ENCODE data around the gene CTCF. TPM values are rescaled to one million over a fixed set of nuclear protein-coding genes. Genes with fewer than 3 reads are reported as not detected.

CTCF gene
- total RNA-seq, 1 donor from 2014 or later = 25.6 TPM

DNA sequence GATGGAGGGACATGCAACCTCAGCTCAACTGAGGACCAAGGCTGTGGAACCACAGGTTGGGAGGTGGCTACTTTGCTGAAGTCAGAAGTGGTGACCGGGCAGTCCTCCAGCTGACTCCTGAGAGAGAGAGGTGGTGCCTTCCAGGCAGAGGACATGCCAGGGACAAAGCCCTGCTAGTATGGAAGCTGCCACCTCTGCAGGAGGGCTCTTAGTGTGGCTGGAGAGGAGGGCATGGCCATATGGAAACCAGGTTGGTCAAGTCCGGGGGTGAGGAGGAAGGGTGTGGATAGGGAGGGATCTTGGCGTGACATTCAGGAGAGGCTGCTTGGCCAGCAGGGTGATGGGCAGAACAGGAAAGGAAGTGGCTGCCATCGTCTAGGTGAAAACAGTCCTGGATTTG, 110.0 kb downstream of the CTCF start:
- no peak for DNase-seq (ENCODE audit: low spot score)

DNA sequence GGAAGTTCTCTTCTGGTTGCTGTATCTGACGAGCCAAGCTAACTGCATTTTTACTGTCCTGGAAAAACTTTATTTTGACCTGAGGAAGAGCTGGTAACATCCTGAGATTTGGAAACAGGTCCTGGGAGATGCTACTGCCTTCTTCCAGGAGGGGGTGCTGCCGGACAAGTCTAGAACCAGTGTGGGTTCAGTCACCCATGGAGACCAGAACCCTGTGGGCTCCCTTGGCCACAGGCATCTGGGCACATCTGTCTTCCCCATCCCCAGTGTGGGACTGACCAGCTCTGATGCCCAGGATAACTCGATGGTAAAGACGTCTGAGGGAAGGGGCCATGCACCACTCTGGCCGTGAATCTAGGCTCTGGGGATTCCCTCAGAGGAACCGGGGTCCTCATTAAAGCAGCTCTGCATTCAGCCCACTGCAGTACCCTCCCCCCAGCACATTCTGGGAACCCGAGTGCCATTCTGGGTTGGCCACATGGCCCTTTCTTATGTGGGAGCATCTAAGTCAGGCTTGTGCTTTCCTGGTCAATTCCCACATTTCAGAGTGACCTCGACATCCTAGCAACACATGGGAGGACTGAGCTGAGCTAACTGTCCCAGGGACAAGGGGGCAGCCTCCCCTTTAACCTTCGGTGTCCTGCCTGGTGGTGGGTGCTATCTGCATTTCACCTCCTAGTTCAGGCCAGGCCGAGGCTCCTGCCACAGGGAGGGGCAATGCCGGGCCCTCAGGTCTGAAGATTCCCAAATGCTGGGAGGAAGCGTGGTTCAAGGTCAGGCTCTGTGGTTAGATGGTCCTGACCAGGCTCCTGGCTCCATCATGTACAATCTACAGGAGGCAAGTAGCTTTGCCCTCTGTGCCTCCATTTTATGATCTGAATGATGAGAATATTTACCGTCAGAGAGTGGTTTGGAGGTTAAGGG, 110.7 kb downstream of the CTCF start:
- DNase-seq (ENCODE audit: low spot score) = no peak
- intact Hi-C loops (cut with DNase I) = loop anchor here (5.0 kb wide), 4 partner anchors 44 to 369 kb away; partner anchors contain the start of genes GFOD2, RANBP10 and TSNAXIP1

More for the DNA sequence above, 110.0 kb downstream of the CTCF start:
- intact Hi-C loops (cut with DNase I) = loop anchor here (5.0 kb wide), 4 partner anchors 45 to 370 kb away; partner anchors contain the start of genes GFOD2, RANBP10 and TSNAXIP1

DNA sequence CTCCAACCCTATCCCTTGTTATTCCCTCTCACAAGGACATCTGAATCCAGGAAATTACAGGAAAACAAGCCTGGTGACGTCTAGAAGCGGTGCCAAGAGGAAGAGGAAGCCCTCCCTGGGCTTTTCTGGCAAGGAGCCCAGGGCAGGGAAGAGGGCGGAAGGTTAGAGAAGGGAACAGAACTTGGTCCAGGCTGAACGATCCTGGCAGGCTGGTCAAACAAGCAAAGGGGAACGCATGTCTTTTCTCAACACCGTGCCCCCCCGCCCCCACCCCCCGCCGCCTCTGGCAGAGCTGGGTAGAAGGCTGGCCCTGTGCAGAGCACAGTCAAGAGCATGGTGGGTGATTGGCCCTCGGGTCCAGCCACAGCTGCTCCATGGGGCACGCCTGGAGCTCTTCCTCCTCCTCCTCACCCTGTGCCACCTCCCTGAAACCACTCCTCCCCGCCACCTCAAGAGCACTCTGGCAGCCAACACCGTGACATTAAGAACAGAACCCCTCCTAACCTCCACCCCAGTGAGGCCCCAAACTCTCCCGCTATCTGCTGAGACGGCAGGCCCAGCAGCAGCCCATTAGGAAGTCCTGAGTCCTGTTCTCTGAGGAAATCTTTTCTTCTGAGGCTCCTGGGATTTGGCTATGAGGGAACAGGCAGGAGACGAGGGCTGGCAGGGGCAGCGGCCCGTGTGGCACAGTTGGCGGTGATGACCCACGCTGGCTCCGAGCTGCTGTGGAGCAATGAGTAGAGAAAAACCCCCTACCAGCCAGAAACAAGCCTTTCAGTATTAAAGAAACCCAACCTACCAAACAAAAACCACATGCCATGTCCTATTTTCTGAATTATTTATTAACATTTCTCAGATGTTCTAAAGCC, 111.6 kb downstream of the CTCF start:
- no peak for DNase-seq (ENCODE audit: low spot score)
- intact Hi-C loops (cut with DNase I) = loop anchor here (5.0 kb wide), 4 partner anchors 43 to 368 kb away; partner anchors contain the start of genes GFOD2, RANBP10 and TSNAXIP1

DNA sequence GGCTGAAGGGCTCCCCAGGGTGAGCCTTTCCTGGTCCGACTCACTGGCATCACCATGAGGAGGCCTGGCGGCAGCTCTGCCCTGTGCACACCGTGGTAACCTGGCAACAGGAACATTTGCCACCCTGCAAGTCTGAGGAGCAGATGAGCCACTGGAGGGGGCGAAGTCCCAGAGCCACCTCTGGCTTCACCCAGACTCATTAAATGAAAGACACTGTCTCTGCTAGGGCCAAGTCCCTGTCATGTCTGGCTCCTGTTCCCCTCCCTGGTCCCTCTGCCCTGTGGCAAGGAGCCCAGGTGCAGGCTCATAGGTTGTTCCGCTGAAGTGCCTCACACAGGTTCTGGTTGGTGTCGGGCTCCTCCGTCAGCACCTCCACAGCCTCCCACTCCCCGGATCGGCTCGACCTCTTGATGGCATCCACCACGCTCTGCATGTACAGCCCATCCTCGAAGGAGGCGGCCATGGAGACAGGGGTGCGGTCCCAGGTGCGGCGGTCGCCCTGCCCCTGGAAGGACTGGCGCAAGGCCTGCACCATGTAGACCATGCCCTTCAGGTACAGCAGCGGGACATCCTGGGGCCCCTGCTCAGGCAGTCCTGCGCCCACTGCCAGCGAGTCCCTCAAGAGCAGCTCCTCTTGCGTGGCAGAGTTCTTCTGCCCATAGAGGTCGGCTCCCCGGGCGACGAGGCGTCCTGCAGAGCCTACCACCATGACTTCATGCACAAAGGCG, 112.7 kb downstream of the CTCF start:
- DNase-seq (ENCODE audit: low spot score) = no peak
- intact Hi-C loops (cut with DNase I) = loop anchor here (5.0 kb wide), 4 partner anchors 42 to 367 kb away; partner anchors contain the start of genes GFOD2, RANBP10 and TSNAXIP1

DNA sequence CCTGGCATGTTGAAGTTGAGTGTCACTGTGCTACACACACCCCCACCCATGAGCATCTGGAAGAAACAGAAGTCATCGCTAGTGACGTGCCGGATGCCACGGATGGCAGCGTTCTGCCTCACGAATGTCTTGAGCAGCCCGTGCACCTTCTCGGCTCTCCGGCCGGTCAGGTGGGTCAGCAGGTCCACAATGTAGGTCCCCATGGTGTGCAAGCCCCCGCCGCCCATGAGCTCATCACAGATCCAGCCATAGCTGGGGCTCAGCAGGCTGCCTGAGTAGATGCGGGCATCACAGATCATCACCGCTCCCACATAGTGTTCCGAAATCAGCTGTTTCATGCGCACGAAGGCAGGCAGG, 113.2 kb downstream of the CTCF start:
- intact Hi-C loops (cut with DNase I) = no loop called here
- no peak for DNase-seq (ENCODE audit: low spot score)

DNA sequence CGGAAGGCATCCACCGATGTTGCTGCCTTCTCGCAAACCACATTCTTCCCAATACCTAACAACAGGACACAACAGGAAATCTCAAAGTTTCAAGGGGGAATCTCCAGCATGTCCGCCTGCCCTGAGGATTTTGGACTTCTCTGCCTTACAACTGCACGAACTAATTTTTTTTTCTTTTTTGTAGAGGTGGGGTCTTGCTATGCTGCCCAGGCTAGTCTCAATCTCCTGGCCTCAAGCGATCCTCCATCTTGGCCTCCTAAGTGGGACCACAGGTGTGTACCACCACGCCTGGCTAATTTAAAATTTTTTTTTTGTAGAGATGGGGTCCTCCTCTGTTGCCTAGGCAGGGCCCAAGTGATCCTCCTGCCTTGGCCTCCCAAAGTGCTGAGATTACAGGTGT, 113.7 kb downstream of the CTCF start:
- intact Hi-C loops (cut with DNase I) = no loop called here
- DNase-seq (ENCODE audit: low spot score) = no peak

DNA sequence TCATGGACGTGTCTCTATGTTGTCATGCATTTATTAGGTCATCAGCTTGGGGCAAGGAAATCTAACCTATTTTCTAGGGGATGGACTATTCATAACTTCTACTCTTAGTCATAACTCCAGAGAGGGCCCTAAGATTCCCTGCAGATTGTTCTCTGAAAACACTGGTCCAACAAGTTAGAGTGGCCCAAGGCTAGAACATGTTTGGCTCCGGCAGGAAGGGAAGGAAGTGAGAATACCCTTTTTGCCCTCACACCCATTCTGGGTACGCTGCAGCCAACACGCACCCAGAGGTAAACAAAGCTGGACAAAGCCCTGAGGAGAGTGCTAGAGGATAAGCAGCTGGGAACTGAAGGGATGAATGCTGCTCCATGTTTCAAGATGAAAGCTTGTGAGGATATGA, 114.2 kb downstream of the CTCF start:
- DNase-seq (ENCODE audit: low spot score) = no peak
- intact Hi-C loops (cut with DNase I) = no loop called here

DNA sequence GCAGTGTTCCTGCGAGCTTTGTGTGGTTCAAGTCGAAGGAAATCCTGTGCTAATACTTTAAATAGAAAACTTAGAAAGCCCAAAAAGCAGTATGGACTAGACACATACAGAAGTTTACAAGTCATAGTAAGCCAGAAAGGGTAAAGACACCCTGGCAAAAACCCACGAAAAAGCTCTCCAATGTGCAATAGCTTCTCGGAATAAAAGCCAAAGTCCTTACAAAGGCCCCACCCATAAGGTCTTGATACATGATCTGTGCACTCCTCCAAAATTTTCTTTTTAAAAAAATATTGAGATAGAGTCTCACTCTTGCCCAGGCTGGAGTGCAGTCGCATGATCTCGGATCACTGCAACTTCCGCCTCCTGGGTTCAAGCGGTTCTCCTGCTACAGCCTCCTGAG, 114.6 kb downstream of the CTCF start:
- intact Hi-C loops (cut with DNase I) = no loop called here
- DNase-seq (ENCODE audit: low spot score) = no peak

DNA sequence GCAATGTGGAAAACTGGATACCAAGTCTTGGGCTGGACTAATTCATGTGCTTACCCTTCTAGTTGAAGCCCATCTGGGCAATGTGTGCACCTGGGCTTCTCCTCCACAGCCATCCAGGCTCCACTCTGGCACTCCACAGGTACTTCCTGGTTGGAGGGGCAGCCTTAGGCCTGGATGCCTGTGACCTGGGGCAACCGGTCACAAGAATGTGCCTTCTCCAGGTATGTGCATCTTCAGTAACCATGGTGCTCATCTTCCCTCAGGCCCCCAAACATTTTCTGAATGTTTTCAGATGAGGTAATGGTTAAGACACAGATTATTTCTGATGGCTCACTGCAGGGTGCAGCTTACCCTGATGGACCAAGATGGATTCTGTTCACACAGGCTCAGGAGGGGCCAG, 115.4 kb downstream of the CTCF start:
- no peak for DNase-seq (ENCODE audit: low spot score)
- intact Hi-C loops (cut with DNase I) = no loop called here

DNA sequence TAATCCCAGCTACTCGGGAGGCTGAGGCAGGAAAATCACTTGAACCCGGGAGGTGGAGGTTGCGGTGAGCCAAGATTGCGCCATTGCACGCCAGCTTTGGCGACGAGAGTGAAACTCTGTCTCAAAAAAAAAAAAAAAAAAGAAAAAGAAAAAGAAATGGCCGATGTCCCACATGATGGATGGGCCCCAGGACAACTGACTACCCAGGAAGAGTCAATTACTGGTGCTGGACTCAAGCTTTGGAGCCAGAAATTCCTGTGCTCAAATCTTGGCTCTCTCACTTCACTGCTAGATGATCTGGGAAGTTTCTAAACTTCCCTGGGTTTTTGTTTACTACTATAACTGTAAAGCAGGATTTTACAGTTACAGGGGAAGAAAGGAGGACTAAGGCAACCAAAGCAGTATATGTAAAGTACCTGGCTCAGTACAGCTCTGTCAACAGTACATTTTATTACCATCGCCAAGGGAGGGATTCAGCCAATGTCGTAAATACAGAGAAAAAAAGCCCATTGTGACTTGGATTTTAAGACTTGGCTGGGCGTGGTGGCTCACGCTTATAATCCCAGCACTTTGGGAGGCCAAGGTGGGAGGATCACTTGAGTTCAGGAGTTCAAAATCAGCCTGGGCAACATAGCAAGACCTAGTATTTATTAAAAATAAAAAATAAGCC, 116.2 kb downstream of the CTCF start:
- intact Hi-C loops (cut with DNase I) = no loop called here
- DNase-seq (ENCODE audit: low spot score) = no peak

DNA sequence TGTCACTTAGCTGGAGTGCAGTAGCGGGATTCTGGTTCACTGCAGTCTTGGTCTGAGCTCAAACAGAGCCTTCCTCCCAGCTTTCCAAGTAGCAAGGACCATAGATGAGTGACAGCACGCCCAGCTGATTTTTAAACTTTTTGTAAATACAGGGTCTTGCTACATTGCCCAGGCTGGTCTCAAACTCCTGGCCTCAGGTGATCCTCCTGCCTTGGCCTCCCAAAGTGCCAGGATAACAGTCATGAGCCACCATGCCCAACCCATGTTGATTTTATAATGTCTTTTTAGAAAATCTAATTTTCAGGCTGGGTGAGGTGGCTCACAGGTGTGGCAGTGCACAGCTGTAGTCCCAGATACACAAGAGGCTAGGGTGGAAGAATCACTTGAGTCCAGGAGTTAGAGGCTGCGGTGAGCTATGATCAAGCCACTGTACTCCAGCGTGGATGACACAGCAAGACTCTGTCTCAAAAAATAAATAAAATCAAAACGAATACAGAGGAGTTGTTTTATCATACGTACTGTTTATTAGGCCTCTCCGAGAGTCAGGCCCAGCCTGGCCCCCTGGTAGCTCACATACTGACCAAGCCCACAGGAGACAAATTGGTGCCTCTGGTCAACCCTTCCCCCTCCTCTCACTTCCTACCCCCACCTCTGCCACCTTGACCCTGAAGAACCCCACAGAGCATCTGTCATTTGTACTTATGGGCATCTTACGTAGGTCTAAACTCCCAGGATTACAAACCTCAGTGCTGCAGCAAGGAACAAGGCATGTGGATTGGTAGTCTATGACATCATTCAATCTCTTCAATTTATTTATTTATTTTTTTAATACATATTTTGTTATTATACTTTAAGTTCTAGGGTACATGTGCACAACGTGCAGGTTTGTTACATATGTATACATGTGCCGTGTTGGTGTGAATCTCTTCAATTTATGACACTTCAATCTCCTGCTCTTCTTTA, 117.9 kb downstream of the CTCF start:
- intact Hi-C loops (cut with DNase I) = no loop called here
- DNase-seq (ENCODE audit: low spot score) = no peak

DNA sequence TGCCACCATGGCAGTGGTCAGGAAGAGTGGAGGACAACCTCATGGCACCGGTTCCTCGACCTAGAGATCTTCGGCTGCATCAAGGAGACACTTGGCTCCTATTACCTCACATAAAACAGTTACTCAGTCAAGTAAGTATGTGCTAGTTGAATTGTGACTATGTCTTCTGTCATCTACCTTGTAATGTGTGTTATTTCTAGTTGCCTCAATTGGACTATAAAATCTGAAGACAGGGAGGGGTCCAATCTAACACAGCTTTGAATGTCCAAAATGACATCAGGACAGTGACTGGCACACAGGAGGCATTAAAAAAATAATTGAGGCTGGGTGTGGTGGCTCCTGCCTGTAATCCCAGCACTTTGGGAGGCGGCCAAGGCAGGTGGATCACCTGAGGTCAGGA, 121.4 kb downstream of the CTCF start:
- intact Hi-C loops (cut with DNase I) = no loop called here
- DNase-seq (ENCODE audit: low spot score) = no peak

DNA sequence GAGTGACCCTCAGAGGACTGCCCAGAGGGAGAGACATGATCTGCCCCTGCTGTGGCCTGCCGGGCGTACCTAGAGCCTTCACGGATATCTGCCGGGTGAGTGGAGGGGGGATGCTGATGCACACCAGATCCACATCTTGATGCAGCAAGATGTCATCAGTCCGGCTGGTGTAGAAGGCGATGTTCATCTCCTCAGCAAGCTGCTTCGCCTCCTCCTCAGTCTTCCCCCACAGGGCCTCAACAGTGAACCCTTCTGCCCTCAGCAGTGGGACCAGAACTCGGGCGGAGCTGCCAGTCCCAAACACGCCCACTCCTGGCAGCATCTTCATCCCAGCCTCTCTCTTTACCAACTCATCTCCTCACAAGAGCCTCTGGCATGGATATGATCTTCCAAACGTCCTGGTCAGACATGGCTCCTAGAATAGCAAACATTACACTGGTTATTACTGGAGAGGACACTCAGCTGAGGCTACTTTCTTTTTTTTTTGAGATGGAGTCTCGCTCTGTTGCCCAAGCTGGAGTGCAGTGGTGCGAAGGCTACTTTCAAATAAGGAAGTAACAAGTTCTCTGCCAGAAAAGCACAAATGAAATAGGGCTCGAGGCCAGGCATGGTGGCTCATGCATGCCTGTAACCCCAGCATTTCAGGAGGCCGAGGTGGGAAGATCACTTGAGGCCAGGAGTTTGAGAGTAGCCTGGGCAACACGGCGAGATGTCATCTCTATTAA, 123.2 kb downstream of the CTCF start:
- no peak for DNase-seq (ENCODE audit: low spot score)
- intact Hi-C loops (cut with DNase I) = no loop called here
